ENCODE data around the gene MAP1LC3B2.

DNA sequence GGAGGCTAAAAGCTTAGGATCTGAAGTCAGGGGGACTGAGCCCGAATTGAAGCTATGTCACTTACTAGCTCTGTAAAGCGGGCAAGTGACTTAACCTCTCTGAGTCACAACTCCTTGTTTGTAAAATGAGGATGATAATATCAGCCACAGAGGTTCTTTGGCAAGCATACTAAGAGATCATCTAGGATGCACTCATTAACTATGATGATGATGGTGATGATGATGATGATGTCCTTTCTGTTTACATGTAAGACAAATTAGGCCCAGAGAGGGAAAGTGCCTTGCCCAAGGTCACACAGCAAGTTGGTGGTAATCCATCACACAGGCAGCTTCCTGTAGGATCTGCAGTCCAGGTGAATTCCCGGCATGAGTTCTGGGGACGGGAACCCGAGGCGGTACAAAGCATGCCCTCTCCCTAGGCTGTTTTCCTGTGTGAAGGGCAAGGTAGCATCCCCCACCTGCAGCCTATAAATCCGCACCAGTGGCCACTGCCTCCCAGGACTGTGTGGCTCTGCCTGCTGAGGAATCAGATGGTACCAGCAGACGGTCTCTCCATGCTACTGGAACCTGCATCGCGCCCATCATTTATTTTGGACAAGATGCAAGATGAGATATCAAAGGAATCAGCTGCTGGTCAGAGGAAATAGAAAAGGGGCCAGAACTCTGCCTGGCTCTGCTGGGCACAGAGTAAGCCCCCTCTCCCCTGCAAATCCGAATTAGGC, 55.2 kb downstream of the MAP1LC3B2 start:
- TF ChIP-seq ZNF70 (CRISPR knock-in tag; IDR thresholded peaks at IDR 0.05) = no peak
- TF ChIP-seq, protein P1, sequence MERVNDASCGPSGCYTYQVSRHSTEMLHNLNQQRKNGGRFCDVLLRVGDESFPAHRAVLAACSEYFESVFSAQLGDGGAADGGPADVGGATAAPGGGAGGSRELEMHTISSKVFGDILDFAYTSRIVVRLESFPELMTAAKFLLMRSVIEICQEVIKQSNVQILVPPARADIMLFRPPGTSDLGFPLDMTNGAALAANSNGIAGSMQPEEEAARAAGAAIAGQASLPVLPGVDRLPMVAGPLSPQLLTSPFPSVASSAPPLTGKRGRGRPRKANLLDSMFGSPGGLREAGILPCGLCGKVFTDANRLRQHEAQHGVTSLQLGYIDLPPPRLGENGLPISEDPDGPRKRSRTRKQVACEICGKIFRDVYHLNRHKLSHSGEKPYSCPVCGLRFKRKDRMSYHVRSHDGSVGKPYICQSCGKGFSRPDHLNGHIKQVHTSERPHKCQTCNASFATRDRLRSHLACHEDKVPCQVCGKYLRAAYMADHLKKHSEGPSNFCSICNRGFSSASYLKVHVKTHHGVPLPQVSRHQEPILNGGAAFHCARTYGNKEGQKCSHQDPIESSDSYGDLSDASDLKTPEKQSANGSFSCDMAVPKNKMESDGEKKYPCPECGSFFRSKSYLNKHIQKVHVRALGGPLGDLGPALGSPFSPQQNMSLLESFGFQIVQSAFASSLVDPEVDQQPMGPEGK (CRISPR knock-in tag; IDR thresholded peaks at IDR 0.05; ENCODE audit: borderline replicate concordance) = no peak
- no peak for TF ChIP-seq TCF4 (CRISPR knock-in tag; IDR thresholded peaks at IDR 0.05; ENCODE audit: borderline replicate concordance)
- TF ChIP-seq, protein P2, sequence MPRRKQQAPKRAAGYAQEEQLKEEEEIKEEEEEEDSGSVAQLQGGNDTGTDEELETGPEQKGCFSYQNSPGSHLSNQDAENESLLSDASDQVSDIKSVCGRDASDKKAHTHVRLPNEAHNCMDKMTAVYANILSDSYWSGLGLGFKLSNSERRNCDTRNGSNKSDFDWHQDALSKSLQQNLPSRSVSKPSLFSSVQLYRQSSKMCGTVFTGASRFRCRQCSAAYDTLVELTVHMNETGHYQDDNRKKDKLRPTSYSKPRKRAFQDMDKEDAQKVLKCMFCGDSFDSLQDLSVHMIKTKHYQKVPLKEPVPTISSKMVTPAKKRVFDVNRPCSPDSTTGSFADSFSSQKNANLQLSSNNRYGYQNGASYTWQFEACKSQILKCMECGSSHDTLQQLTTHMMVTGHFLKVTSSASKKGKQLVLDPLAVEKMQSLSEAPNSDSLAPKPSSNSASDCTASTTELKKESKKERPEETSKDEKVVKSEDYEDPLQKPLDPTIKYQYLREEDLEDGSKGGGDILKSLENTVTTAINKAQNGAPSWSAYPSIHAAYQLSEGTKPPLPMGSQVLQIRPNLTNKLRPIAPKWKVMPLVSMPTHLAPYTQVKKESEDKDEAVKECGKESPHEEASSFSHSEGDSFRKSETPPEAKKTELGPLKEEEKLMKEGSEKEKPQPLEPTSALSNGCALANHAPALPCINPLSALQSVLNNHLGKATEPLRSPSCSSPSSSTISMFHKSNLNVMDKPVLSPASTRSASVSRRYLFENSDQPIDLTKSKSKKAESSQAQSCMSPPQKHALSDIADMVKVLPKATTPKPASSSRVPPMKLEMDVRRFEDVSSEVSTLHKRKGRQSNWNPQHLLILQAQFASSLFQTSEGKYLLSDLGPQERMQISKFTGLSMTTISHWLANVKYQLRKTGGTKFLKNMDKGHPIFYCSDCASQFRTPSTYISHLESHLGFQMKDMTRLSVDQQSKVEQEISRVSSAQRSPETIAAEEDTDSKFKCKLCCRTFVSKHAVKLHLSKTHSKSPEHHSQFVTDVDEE (CRISPR knock-in tag; IDR thresholded peaks at IDR 0.05) = no peak
- TF ChIP-seq OSR1 (CRISPR knock-in tag; IDR thresholded peaks at IDR 0.05) = no peak
- TF ChIP-seq ARNTL (CRISPR knock-in tag; IDR thresholded peaks at IDR 0.05; ENCODE audit: borderline replicate concordance, low read depth) = no peak
- no peak for TF ChIP-seq RARB (CRISPR knock-in tag; IDR thresholded peaks at IDR 0.05)
